ENCODE measurements around the gene CALHM3. TPM values are rescaled to one million over a fixed set of nuclear protein-coding genes. Genes with fewer than 3 reads are reported as not detected.

CALHM3 gene
- total and polyA plus RNA-seq, 2 donors (not counting 3 experiments of a cell fraction or from before 2014, with no cell fraction given) = not detected

DNA sequence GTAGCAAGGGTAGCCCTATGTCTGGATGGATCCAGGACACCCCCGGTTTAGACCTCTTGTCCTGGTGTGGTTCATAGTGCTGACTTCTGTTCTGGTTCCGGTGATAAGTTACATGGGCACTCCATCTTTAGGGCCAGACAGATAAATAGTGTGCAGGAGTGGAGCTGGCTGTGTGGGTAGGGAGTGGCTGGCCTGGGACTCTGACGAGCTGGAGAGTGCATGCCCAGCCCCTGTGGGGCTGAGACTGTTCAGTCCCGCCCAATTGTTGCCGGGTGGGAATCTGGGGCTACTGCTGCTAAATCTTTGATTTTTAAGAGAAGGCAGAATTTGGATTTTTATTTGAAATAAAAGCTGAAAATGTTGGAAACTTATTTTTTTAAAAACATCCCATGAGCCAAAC is 55.3 kb downstream of the CALHM3 start:
- no peak overlapping the region for H3K9ac ChIP-seq (replicated peaks; ENCODE audit: extremely low read depth, insufficient read depth, low read length)
- TF ChIP-seq MAX (IDR thresholded peaks at IDR 0.05; ENCODE audit: insufficient read depth, insufficient read length) (no peak), EZH2 (IDR thresholded peaks at IDR 0.05; ENCODE audit: borderline replicate concordance, low read depth, low read length, severe bottlenecking) (no peak), GATA2 (IDR thresholded peaks at IDR 0.05; ENCODE audit: insufficient read depth, insufficient read length, low read depth, low read length) (no peak), FOS (IDR thresholded peaks at IDR 0.05; ENCODE audit: borderline replicate concordance, insufficient read depth, low read length) (no peak), JUN (IDR thresholded peaks at IDR 0.05; ENCODE audit: borderline replicate concordance, insufficient read depth, insufficient read length, low read depth) (no peak), MYC (IDR thresholded peaks at IDR 0.05; ENCODE audit: low read depth, low read length) (no peak)
- H3K36me3 ChIP-seq (ENCODE audit: control insufficient read depth in 2 of 2, extremely low read depth in 1 of 2, insufficient read depth in 2 of 2, low read length in 2 of 2) = peaks cover 37 to 44% of the 10 kb centered on the region in 2 experiments
- H2AFZ ChIP-seq (ENCODE audit: low read depth, low read length) = no peak overlapping the region
- H3K4me2 ChIP-seq (ENCODE audit: insufficient read depth, low read length) = no peak overlapping the region
- ChIA-PET CTCF (interaction anchor here (0.6 kb wide), 1 partner anchor 59 kb away, joined by 3 read pairs; no protein-coding TSS in a partner anchor), POLR2A (no interaction called here)
- peaks cover 4% of the 10 kb centered on the region for H3K4me1 ChIP-seq (ENCODE audit: control insufficient read depth, extremely low read depth, insufficient read depth, low read length)
- H3K79me2 ChIP-seq (ENCODE audit: control insufficient read depth, insufficient read depth, low read length) = no peaks in the 10 kb centered on the region
- DNase-seq (ENCODE audit: low read depth, low spot score) (no peak), FAIRE-seq (no peak)
- no peaks in the 10 kb centered on the region for H4K20me1 ChIP-seq (replicated peaks; ENCODE audit: control insufficient read depth, extremely low read depth, insufficient read depth, low read length)
- intact Hi-C loops (cut with micrococcal nuclease) = loop anchor here (2.0 to 10.0 kb wide), 2 partner anchors 23 to 261 kb away; no protein-coding TSS in a partner anchor
- H3K9me3 ChIP-seq (replicated peaks; ENCODE audit: control insufficient read depth, insufficient read depth, low read length) = no peaks in the 10 kb centered on the region
- no peaks in the 10 kb centered on the region for H3K9me1 ChIP-seq (replicated peaks; ENCODE audit: control insufficient read depth, extremely low read depth, insufficient read depth, low read length)
- dilution Hi-C loops (cut with MboI; ENCODE audit: extremely low pct_ligation_motif_present, low sequenced_read_pairs) = no loop called here
- H3K27ac ChIP-seq (ENCODE audit: insufficient read depth, low read depth, low read length) = no peak overlapping the region
- no peaks in the 10 kb centered on the region for H3K27me3 ChIP-seq (ENCODE audit: control insufficient read depth in 2 of 2, insufficient read depth in 2 of 2, low read length in 2 of 2)
- BruUV-seq (replicated peaks) = no TSS peak
- no peak overlapping the region for H3K4me3 ChIP-seq (replicated peaks in 1 of 3; ENCODE audit: insufficient read depth in 1 of 3, low read depth in 1 of 3, low read length in 3 of 3)

Other genes starting within 250 kb of the CALHM3 start
- gene RPEL1, start 233.4 kb downstream of the CALHM3 start, total RNA-seq = not detected in 2 replicates
- gene RPEL1, start 233.4 kb downstream of the CALHM3 start, polyA plus RNA-seq = 0.04 and 0.11 TPM in 2 replicates
- 0.39 and 0.40 TPM in 2 replicates for gene INA, start 202.1 kb downstream of the CALHM3 start, total RNA-seq
- gene INA, start 202.1 kb downstream of the CALHM3 start, polyA plus RNA-seq = 0.25 and 0.29 TPM in 2 replicates
- 11.3 and 11.5 TPM in 2 replicates for gene PCGF6, start 128.1 kb downstream of the CALHM3 start, total RNA-seq
- gene PCGF6, start 128.1 kb downstream of the CALHM3 start, polyA plus RNA-seq = 2.5 and 3.8 TPM in 2 replicates
- 5.8 and 6.0 TPM in 2 replicates for gene TAF5, start 111.3 kb downstream of the CALHM3 start, total RNA-seq
- gene TAF5, start 111.3 kb downstream of the CALHM3 start, polyA plus RNA-seq = 1.9 and 2.4 TPM in 2 replicates
- gene ATP5MK, start 82.8 kb downstream of the CALHM3 start, total RNA-seq = 369 and 407 TPM in 2 replicates
- 212 and 295 TPM in 2 replicates for gene ATP5MK, start 82.8 kb downstream of the CALHM3 start, polyA plus RNA-seq
- gene PDCD11, start 82.6 kb downstream of the CALHM3 start, total RNA-seq = 52.7 and 56.2 TPM in 2 replicates
- 12.4 and 12.6 TPM in 2 replicates for gene PDCD11, start 82.6 kb downstream of the CALHM3 start, polyA plus RNA-seq
- gene CALHM2, start 26.9 kb downstream of the CALHM3 start, total RNA-seq = 28.4 and 32.1 TPM in 2 replicates
- gene CALHM2, start 26.9 kb downstream of the CALHM3 start, polyA plus RNA-seq = 38.4 and 43.0 TPM in 2 replicates
- gene CALHM1, start 20.3 kb downstream of the CALHM3 start, total RNA-seq = not detected in 2 replicates
- not detected in 2 replicates for gene CALHM1, start 20.3 kb downstream of the CALHM3 start, polyA plus RNA-seq
- 0.22 and 0.30 TPM in 2 replicates for gene NEURL1, start 14.5 kb upstream of the CALHM3 start, total RNA-seq
- 0.06 TPM in 2 replicates for gene NEURL1, start 14.5 kb upstream of the CALHM3 start, polyA plus RNA-seq